Prostate gland (tissue), 2 donors: ENCODE data around the gene MYO9B. TPM values are rescaled to one million over a fixed set of nuclear protein-coding genes. Genes with fewer than 3 reads are reported as not detected.
A peak's percentile ranks its signal among the peaks of the same experiment; 100 is the strongest.

ENCODE experiments used
- DNase-seq: peaks from one replicate; pipeline ENCODE4 v3.0.0-alpha.2; 2019; ENCODE audit warnings: low spot score
- H3K27ac ChIP-seq, 2 donors: fragments of 200-600 bp; sonication (generic); 2 replicates each; pipeline ENCODE4 v1.5.1; 2017 to 2019
- H3K27me3 ChIP-seq: fragments of 200-600 bp; sonication (generic); replicated peaks from 2 replicates; pipeline ENCODE4 v1.5.1; 2019; ENCODE audit not compliant: insufficient read depth
- H3K36me3 ChIP-seq, 2 donors: fragments of 200-600 bp; sonication (generic); 1 replicate in 1 of 2; 2 replicates in 1 of 2; pipeline versions ENCODE4 v1.5.1 to v1.8.1; 2017 to 2019
- H3K4me1 ChIP-seq: fragments of 200-600 bp; sonication (generic); replicated peaks from 2 replicates; pipeline ENCODE4 v1.5.1; 2019
- H3K4me3 ChIP-seq, 2 donors: fragments of 200-600 bp; sonication (generic); 2 replicates each; pipeline ENCODE4 v1.5.1; 2017 to 2019
- H3K9me3 ChIP-seq: fragments of 200-600 bp; sonication (generic); 2 replicates; pipeline ENCODE4 v1.5.1; 2017
- POLR2A ChIP-seq: fragments of 450-650 bp; IDR thresholded peaks from one replicate; pipeline ENCODE4 v1.6.1; 2016; ENCODE audit warnings: antibody characterized with exemption, mild to moderate bottlenecking
- POLR2AphosphoS5 ChIP-seq: sonication (generic); formaldehyde crosslinking; IDR thresholded peaks from one replicate; pipeline ENCODE4 v1.6.1; 2017; ENCODE audit warnings: antibody characterized with exemption
- WGBS: methylation state at CpG from one replicate; pipeline ENCODE4 v1.1.5; 2018; 5-methylcytosine and 5-hydroxymethylcytosine counted together
- intact Hi-C: fragments of 100-400 bp; cut with DNase I; formaldehyde crosslinking; loops from one replicate; pipeline ENCODE4 v1.14.2; 2022
- total RNA-seq, 2 donors: library from RNA; depleted of rRNA; stranded (reverse); fragments of >200 nt; gene quantifications; one replicate each; pipeline ENCODE4 v1.1.0, GENCODE V29; 2016
- TF ChIP-seq, protein P1 (sequence below), 4 experiments: fragments of 200-600 bp in 2 of 4; fragments of 450-650 bp in 2 of 4; sonication (generic) in 2 of 4; IDR thresholded peaks; 1 replicate in 3 of 4; 2 replicates in 1 of 4; pipeline ENCODE4 v1.5.1; 2016 to 2019; ENCODE audit warnings: antibody characterized with exemption in 4 of 4, mild to moderate bottlenecking in 2 of 4, moderate library complexity in 2 of 4

The MYO9B gene
- total RNA-seq, 2 donors from 2014 or later: 50.9 to 208 TPM

GRCh38 chr19:17235971-17236777 is 160.6 kb downstream of the MYO9B start:
- DNase-seq: no peak
- 10% methylated on average over 16 of the region's 27 CpGs for WGBS
- no peaks in the 10 kb centered on the region for H3K27me3 ChIP-seq
- TF ChIP-seq, protein P1, sequence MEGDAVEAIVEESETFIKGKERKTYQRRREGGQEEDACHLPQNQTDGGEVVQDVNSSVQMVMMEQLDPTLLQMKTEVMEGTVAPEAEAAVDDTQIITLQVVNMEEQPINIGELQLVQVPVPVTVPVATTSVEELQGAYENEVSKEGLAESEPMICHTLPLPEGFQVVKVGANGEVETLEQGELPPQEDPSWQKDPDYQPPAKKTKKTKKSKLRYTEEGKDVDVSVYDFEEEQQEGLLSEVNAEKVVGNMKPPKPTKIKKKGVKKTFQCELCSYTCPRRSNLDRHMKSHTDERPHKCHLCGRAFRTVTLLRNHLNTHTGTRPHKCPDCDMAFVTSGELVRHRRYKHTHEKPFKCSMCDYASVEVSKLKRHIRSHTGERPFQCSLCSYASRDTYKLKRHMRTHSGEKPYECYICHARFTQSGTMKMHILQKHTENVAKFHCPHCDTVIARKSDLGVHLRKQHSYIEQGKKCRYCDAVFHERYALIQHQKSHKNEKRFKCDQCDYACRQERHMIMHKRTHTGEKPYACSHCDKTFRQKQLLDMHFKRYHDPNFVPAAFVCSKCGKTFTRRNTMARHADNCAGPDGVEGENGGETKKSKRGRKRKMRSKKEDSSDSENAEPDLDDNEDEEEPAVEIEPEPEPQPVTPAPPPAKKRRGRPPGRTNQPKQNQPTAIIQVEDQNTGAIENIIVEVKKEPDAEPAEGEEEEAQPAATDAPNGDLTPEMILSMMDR (IDR thresholded peaks at IDR 0.05): no peak
- no peak for TF ChIP-seq POLR2A
- no peak for TF ChIP-seq POLR2AphosphoS5
- no peaks in the 10 kb centered on the region for H3K36me3 ChIP-seq
- intact Hi-C loops: no loop called here
- peak overlapping the region; percentile 36 to 49 for H3K4me3 ChIP-seq
- no peaks in the 10 kb centered on the region for H3K9me3 ChIP-seq
- H3K27ac ChIP-seq: peak overlapping the region; percentile 81 to 82
- H3K4me1 ChIP-seq: peaks cover 21% of the 10 kb centered on the region

GRCh38 chr19:17236811-17237543 is 161.4 kb downstream of the MYO9B start:
- H3K4me3 ChIP-seq: no peak overlapping the region
- no peak for DNase-seq
- H3K27me3 ChIP-seq: no peaks in the 10 kb centered on the region
- peak overlapping the region in 1 of 2 donors; percentile 81 for H3K27ac ChIP-seq
- H3K36me3 ChIP-seq: no peaks in the 10 kb centered on the region
- intact Hi-C loops: no loop called here
- TF ChIP-seq POLR2A (no peak), POLR2AphosphoS5 (no peak)
- TF ChIP-seq, protein P1 (IDR thresholded peaks at IDR 0.05): no peak
- 81% methylated on average over 18 of the region's 18 CpGs for WGBS
- H3K4me1 ChIP-seq: peaks cover 21% of the 10 kb centered on the region
- no peaks in the 10 kb centered on the region for H3K9me3 ChIP-seq

GRCh38 chr19:17237747-17238706 is 162.4 kb downstream of the MYO9B start:
- peaks cover 21% of the 10 kb centered on the region for H3K4me1 ChIP-seq
- H3K36me3 ChIP-seq: no peaks in the 10 kb centered on the region
- 88% methylated on average over 13 of the region's 13 CpGs for WGBS
- H3K4me3 ChIP-seq: no peak overlapping the region
- intact Hi-C loops: no loop called here
- H3K9me3 ChIP-seq: no peaks in the 10 kb centered on the region
- H3K27me3 ChIP-seq: no peaks in the 10 kb centered on the region
- TF ChIP-seq POLR2AphosphoS5: no peak
- no peak for TF ChIP-seq POLR2A
- TF ChIP-seq, protein P1 (IDR thresholded peaks at IDR 0.05): no peak
- no peak for DNase-seq
- H3K27ac ChIP-seq: no peak overlapping the region

GRCh38 chr19:17240062-17240752 is 164.6 kb downstream of the MYO9B start:
- Histone ChIP-seq H3K4me1 (peaks cover 14% of the 10 kb centered on the region), H3K27me3 (no peaks in the 10 kb centered on the region), H3K4me3 (no peak overlapping the region), H3K36me3 (no peaks in the 10 kb centered on the region), H3K27ac (no peak overlapping the region), H3K9me3 (no peaks in the 10 kb centered on the region)
- TF ChIP-seq POLR2AphosphoS5 (no peak), POLR2A (no peak)
- TF ChIP-seq, protein P1 (IDR thresholded peaks at IDR 0.05): no peak
- 56% methylated on average over 23 of the region's 24 CpGs for WGBS
- no peak for DNase-seq
- intact Hi-C loops: no loop called here
